ENCODE data around the gene HOXA4. TPM values are rescaled to one million over a fixed set of nuclear protein-coding genes. Genes with fewer than 3 reads are reported as not detected.

HOXA4 gene
- total RNA-seq, result under 1 TPM in 1 of 2 experiments, not detected in 1; 0.25 TPM

- H3K36me3 Mint-ChIP-seq (ENCODE audit: low read depth), result no peaks in the 10 kb centered on the region
- H3K4me1 Mint-ChIP-seq, result peaks cover 20% of the 10 kb centered on the region
- ChIA-PET CTCF (interaction anchor here (0.8 to 1.5 kb wide), 2 partner anchors 11 to 15 kb away, joined by 3 to 5 read pairs; no protein-coding TSS in a partner anchor), POLR2A (no interaction called here)
- H3K27me3 Mint-ChIP-seq, result peaks cover 72% of the 10 kb centered on the region
- peak; percentile 63 for DNase-seq
- peaks cover 2% of the 10 kb centered on the region for H3K9me3 Mint-ChIP-seq
- peak within 1 kb of the TSS; percentile 43 for H3K4me3 Mint-ChIP-seq
- no peak within 1 kb of the TSS for H3K27ac Mint-ChIP-seq
These were observed at the start of gene HOXA4 for GRCh38 chr7:27130540-27131389. Gene HOXA4 (minus strand): TSS chr7:27130757. CDS start chr7:27130733, 24 bp downstream.

GRCh38 chr7:27179503-27180430, 49.2 kb upstream of the HOXA4 start:
- peaks cover 11% of the 10 kb centered on the region for H3K4me1 Mint-ChIP-seq
- H3K9me3 Mint-ChIP-seq, result no peaks in the 10 kb centered on the region
- ChIA-PET CTCF (interaction anchor here (0.9 to 2.0 kb wide), 9 partner anchors 10 to 29 kb away, joined by 3 to 7 read pairs (median 4); partner anchors contain the start of gene HOXA3), POLR2A (no interaction called here)
- H3K4me3 Mint-ChIP-seq, result no peak overlapping the region
- H3K27me3 Mint-ChIP-seq, result peaks cover 71% of the 10 kb centered on the region
- peak; percentile 49 for DNase-seq
- H3K27ac Mint-ChIP-seq, result no peak overlapping the region
- no peaks in the 10 kb centered on the region for H3K36me3 Mint-ChIP-seq (ENCODE audit: low read depth)

- no peak for DNase-seq
- Mint-ChIP-seq H3K27ac (no peak overlapping the region), H3K4me1 (peaks cover 9% of the 10 kb centered on the region), H3K4me3 (no peak overlapping the region), H3K9me3 (no peaks in the 10 kb centered on the region), H3K36me3 (ENCODE audit: low read depth) (no peaks in the 10 kb centered on the region), H3K27me3 (peaks cover 72% of the 10 kb centered on the region)
- ChIA-PET CTCF (interaction anchor here (0.6 to 2.0 kb wide), 9 partner anchors 9 to 827 kb away, joined by 3 to 7 read pairs (median 3); partner anchors contain the start of gene HOXA3), POLR2A (no interaction called here)
These were observed 48.5 kb upstream of the HOXA4 start for GRCh38 chr7:27179030-27179429.

- CTCF ChIA-PET, result interaction anchor here (0.6 to 2.0 kb wide), 3 partner anchors 12 to 28 kb away, joined by 3 to 7 read pairs (median 3); no protein-coding TSS in a partner anchor
These were observed 47.8 kb upstream of the HOXA4 start for GRCh38 chr7:27178366-27178765.

GRCh38 chr7:27177795-27178320, 47.3 kb upstream of the HOXA4 start:
- DNase-seq, result no peak
- ChIA-PET CTCF (interaction anchor here (1.0 kb wide), 1 partner anchor 27 kb away, joined by 3 read pairs; no protein-coding TSS in a partner anchor), POLR2A (no interaction called here)
- no peak overlapping the region for H3K4me3 Mint-ChIP-seq
- peaks cover 9% of the 10 kb centered on the region for H3K4me1 Mint-ChIP-seq
- peaks cover 67% of the 10 kb centered on the region for H3K27me3 Mint-ChIP-seq
- H3K27ac Mint-ChIP-seq, result no peak overlapping the region
- no peaks in the 10 kb centered on the region for H3K9me3 Mint-ChIP-seq
- H3K36me3 Mint-ChIP-seq (ENCODE audit: low read depth), result no peaks in the 10 kb centered on the region

More at GRCh38 chr7:27178366-27178765, 47.8 kb upstream of the HOXA4 start:
- Mint-ChIP-seq H3K36me3 (ENCODE audit: low read depth) (no peaks in the 10 kb centered on the region), H3K9me3 (no peaks in the 10 kb centered on the region), H3K4me1 (peaks cover 9% of the 10 kb centered on the region), H3K4me3 (no peak overlapping the region), H3K27me3 (peaks cover 69% of the 10 kb centered on the region), H3K27ac (no peak overlapping the region)
- POLR2A ChIA-PET, result no interaction called here
- no peak for DNase-seq

- no peaks in the 10 kb centered on the region for H3K9me3 Mint-ChIP-seq
- DNase-seq, result no peak
These were observed 46.6 kb upstream of the HOXA4 start for GRCh38 chr7:27176962-27177794.

GRCh38 chr7:27176524-27176845, 45.9 kb upstream of the HOXA4 start:
- Mint-ChIP-seq H3K4me3 (no peak overlapping the region), H3K27ac (no peak overlapping the region), H3K9me3 (no peaks in the 10 kb centered on the region), H3K27me3 (peaks cover 69% of the 10 kb centered on the region), H3K4me1 (peaks cover 13% of the 10 kb centered on the region), H3K36me3 (ENCODE audit: low read depth) (peaks cover 4% of the 10 kb centered on the region)
- CTCF ChIA-PET, result interaction anchor here (0.6 to 1.0 kb wide), 2 partner anchors 16 to 19 kb away, joined by 3 to 5 read pairs; no protein-coding TSS in a partner anchor
- DNase-seq, result no peak
- POLR2A ChIA-PET, result no interaction called here

More at GRCh38 chr7:27176962-27177794, 46.6 kb upstream of the HOXA4 start:
- POLR2A ChIA-PET, result no interaction called here
- CTCF ChIA-PET, result interaction anchor here (1.0 kb wide), 2 partner anchors 16 to 26 kb away, joined by 3 to 5 read pairs; no protein-coding TSS in a partner anchor
- Mint-ChIP-seq H3K4me3 (no peak overlapping the region), H3K27me3 (peaks cover 65% of the 10 kb centered on the region), H3K27ac (no peak overlapping the region), H3K36me3 (ENCODE audit: low read depth) (no peaks in the 10 kb centered on the region), H3K4me1 (peaks cover 12% of the 10 kb centered on the region)

- no peak for DNase-seq
- Mint-ChIP-seq H3K4me3 (no peak overlapping the region), H3K4me1 (peaks cover 13% of the 10 kb centered on the region), H3K27ac (no peak overlapping the region), H3K9me3 (no peaks in the 10 kb centered on the region), H3K36me3 (ENCODE audit: low read depth) (peaks cover 5% of the 10 kb centered on the region), H3K27me3 (peaks cover 69% of the 10 kb centered on the region)
- ChIA-PET CTCF (interaction anchor here (0.6 to 1.0 kb wide), 2 partner anchors 15 to 20 kb away, joined by 3 to 5 read pairs; no protein-coding TSS in a partner anchor), POLR2A (no interaction called here)
These were observed 45.3 kb upstream of the HOXA4 start for GRCh38 chr7:27175626-27176523.

GRCh38 chr7:27174874-27175625, 44.5 kb upstream of the HOXA4 start:
- H3K27me3 Mint-ChIP-seq, result peaks cover 71% of the 10 kb centered on the region
- H3K9me3 Mint-ChIP-seq, result no peaks in the 10 kb centered on the region
- H3K4me1 Mint-ChIP-seq, result peaks cover 12% of the 10 kb centered on the region
- ChIA-PET POLR2A (no interaction called here), CTCF (interaction anchor here (0.8 to 1.0 kb wide), 2 partner anchors 9 to 36 kb away, joined by 3 read pairs; no protein-coding TSS in a partner anchor)
- H3K27ac Mint-ChIP-seq, result peak overlapping the region; percentile 69
- peaks cover 5% of the 10 kb centered on the region for H3K36me3 Mint-ChIP-seq (ENCODE audit: low read depth)
- H3K4me3 Mint-ChIP-seq, result no peak overlapping the region
- no peak for DNase-seq

GRCh38 chr7:27173956-27174873, 43.7 kb upstream of the HOXA4 start, which contains the start of gene HOXA10:
Gene HOXA10 (minus strand): TSS chr7:27174320. CDS start chr7:27174306, 14 bp downstream.
- peaks cover 66% of the 10 kb centered on the region for H3K27me3 Mint-ChIP-seq
- H3K4me1 Mint-ChIP-seq, result peaks cover 6% of the 10 kb centered on the region
- peaks cover 5% of the 10 kb centered on the region for H3K36me3 Mint-ChIP-seq (ENCODE audit: low read depth)
- H3K4me3 Mint-ChIP-seq, result peak within 1 kb of the TSS; percentile 19
- ChIA-PET POLR2A (no interaction called here), CTCF (interaction anchor here (0.6 to 1.9 kb wide), 5 partner anchors 10 to 36 kb away, joined by 3 to 7 read pairs (median 3); partner anchors contain the start of gene HOXA11)
- peak within 1 kb of the TSS; percentile 69 for H3K27ac Mint-ChIP-seq
- H3K9me3 Mint-ChIP-seq, result no peaks in the 10 kb centered on the region
- no peak for DNase-seq
